Activated CD4-positive, alpha-beta T cell treated with anti-CD3 and anti-CD28 coated beads, Interleukin-2, amount 10 ng/mL, durations not matched to agents 7 days and 5 days (primary cell): ENCODE measurements around the gene KLHL7. TPM values are rescaled to one million over a fixed set of nuclear protein-coding genes. Genes with fewer than 3 reads are reported as not detected.

ENCODE experiments used
- CTCF ChIA-PET: fragments of 350-600 bp; sonication (Branson Sonifier 250); formaldehyde crosslinking; loops from one replicate; lab custom pipeline; 2021; ENCODE audit warnings: antibody characterized with exemption; lab: Charles Lee
- POLR2A ChIA-PET: fragments of 350-600 bp; sonication (Branson Sonifier 250); formaldehyde crosslinking; loops from one replicate; lab custom pipeline; 2021; ENCODE audit warnings: antibody characterized with exemption; lab: Charles Lee
- DNase-seq: peaks from one replicate; pipeline ENCODE4 v3.0.0-alpha.2; 2020
- H3K27ac Mint-ChIP-seq: one replicate; pipeline ENCODE4 v1.8.0; 2021; ENCODE audit warnings: mild to moderate bottlenecking, moderate library complexity, mixed read lengths
- H3K27me3 Mint-ChIP-seq: one replicate; pipeline ENCODE4 v1.8.0; 2021; ENCODE audit warnings: mixed read lengths
- H3K36me3 Mint-ChIP-seq: one replicate; pipeline ENCODE4 v1.8.0; 2021; ENCODE audit warnings: low read depth, mixed read lengths
- H3K4me1 Mint-ChIP-seq: one replicate; pipeline ENCODE4 v1.8.0; 2021; ENCODE audit warnings: mixed read lengths
- H3K4me3 Mint-ChIP-seq: one replicate; pipeline ENCODE4 v1.8.0; 2021; ENCODE audit warnings: mild to moderate bottlenecking, moderate library complexity, mixed read lengths
- H3K9me3 Mint-ChIP-seq: one replicate; pipeline ENCODE4 v1.8.0; 2021; ENCODE audit warnings: mixed read lengths
- total RNA-seq, 2 experiments: library from RNA; stranded (reverse); gene quantifications; one replicate each; pipeline ENCODE4 v1.2.3, GENCODE V29; 2021

KLHL7 gene
- total RNA-seq = 10 to 100 TPM; 16.5 to 16.7 TPM

DNA sequence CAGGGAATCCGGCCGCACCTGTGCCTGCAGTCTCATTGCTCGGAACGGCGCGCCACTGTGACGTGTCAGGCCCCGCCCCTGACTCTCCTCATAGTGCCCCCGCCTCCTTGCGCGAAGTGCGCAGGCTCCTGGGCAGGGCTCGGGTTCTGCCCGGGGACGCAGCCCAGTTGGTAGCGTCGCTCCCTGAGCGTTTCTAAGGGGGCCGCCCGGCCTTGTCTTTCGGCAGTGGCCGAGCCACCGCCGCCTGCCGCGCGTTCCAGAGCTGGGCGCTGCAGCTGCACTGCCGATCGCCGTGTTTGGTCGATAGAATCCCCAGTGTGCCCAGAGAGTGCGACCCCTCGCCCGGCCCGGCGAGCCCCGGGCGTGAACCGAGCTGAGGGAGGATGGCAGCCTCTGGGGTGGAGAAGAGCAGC, at the start of gene KLHL7:
KLHL7 (plus strand) TSS at position 142 of the 413 bp plus-strand sequence; CDS start at position 384, 242 bp downstream.
- Mint-ChIP-seq H3K27me3 (no peaks in the 10 kb centered on the region), H3K36me3 (peaks cover 3% of the 10 kb centered on the region), H3K27ac (peak within 1 kb of the TSS; percentile 98), H3K9me3 (no peaks in the 10 kb centered on the region), H3K4me3 (peak within 1 kb of the TSS; percentile 99), H3K4me1 (peaks cover 29% of the 10 kb centered on the region)
- DNase-seq = peak; percentile 97
- ChIA-PET POLR2A (interaction anchor here (0.6 to 0.9 kb wide), 2 partner anchors 39 to 57 kb away, joined by 3 to 7 read pairs; no protein-coding TSS in a partner anchor), CTCF (interaction anchor here (0.6 to 1.8 kb wide), 7 partner anchors 9 to 489 kb away, joined by 3 to 6 read pairs (median 4); no protein-coding TSS in a partner anchor)

- H3K27ac Mint-ChIP-seq = no peak overlapping the region
- CTCF ChIA-PET = no interaction called here
Observed at GRCh38 chr7:23058408-23059096, 47.0 kb upstream of the KLHL7 start.

GRCh38 chr7:23061327-23061726, 44.3 kb upstream of the KLHL7 start:
- no peak for DNase-seq
- Mint-ChIP-seq H3K4me3 (no peak overlapping the region), H3K36me3 (no peaks in the 10 kb centered on the region), H3K4me1 (no peaks in the 10 kb centered on the region), H3K27me3 (no peaks in the 10 kb centered on the region), H3K27ac (no peak overlapping the region), H3K9me3 (no peaks in the 10 kb centered on the region)
- ChIA-PET CTCF (no interaction called here), POLR2A (no interaction called here)

More at GRCh38 chr7:23058408-23059096, 47.0 kb upstream of the KLHL7 start:
- H3K4me1 Mint-ChIP-seq = peaks cover 4% of the 10 kb centered on the region
- no peak overlapping the region for H3K4me3 Mint-ChIP-seq
- DNase-seq = no peak
- no peaks in the 10 kb centered on the region for H3K36me3 Mint-ChIP-seq
- H3K9me3 Mint-ChIP-seq = no peaks in the 10 kb centered on the region
- POLR2A ChIA-PET = interaction anchor here (0.6 kb wide), 1 partner anchor 212 kb away, joined by 3 read pairs; no protein-coding TSS in a partner anchor
- H3K27me3 Mint-ChIP-seq = no peaks in the 10 kb centered on the region

DNA sequence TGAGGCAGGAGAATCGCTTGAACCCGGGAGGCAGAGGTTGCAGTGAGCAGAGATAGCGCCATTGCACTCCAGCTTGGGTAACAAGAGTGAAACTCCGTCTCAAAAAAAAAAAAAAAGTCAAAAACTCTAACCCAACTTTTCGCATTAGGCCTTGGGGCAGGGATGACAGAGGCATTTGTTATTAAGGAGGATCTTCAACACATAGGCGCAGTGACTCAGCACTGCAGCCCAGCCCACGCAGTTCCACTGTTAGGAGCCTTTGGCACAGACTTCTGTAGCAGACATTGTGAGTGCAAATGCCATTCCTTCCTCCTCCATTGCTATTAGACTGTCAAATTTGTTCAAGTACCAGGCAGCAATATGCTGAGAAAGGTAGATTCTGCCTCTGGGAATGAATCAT, 43.1 kb upstream of the KLHL7 start:
- no peaks in the 10 kb centered on the region for H3K4me1 Mint-ChIP-seq
- DNase-seq = no peak
- H3K27ac Mint-ChIP-seq = no peak overlapping the region
- CTCF ChIA-PET = no interaction called here
- no peaks in the 10 kb centered on the region for H3K27me3 Mint-ChIP-seq
- POLR2A ChIA-PET = no interaction called here
- no peak overlapping the region for H3K4me3 Mint-ChIP-seq
- H3K36me3 Mint-ChIP-seq = no peaks in the 10 kb centered on the region
- no peaks in the 10 kb centered on the region for H3K9me3 Mint-ChIP-seq

DNA sequence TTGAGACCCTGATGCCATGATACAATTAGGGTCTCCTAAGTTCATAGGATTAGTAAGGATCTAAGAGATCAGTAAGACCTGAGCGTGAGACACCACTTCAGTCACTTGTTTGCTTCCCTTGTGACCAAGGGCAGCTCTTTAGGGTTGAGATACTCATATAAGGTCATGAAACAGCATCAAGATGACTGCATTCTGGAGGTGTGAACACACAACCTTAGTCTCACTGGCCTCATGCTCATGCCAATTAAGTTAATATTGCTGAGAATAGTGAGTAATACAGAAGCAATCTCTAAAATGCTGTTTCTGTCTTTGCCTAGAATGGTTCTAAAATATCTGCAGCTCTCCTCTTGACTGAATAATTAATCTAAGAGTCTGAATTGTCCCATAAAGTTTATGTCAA, 39.6 kb upstream of the KLHL7 start:
- Mint-ChIP-seq H3K27ac (no peak overlapping the region), H3K4me3 (no peak overlapping the region), H3K9me3 (no peaks in the 10 kb centered on the region), H3K27me3 (peaks cover 2% of the 10 kb centered on the region), H3K36me3 (no peaks in the 10 kb centered on the region), H3K4me1 (no peaks in the 10 kb centered on the region)
- CTCF ChIA-PET = no interaction called here
- no peak for DNase-seq
- POLR2A ChIA-PET = no interaction called here

GRCh38 chr7:23067271-23067670, 38.3 kb upstream of the KLHL7 start:
- POLR2A ChIA-PET = no interaction called here
- H3K4me1 Mint-ChIP-seq = no peaks in the 10 kb centered on the region
- no peak overlapping the region for H3K4me3 Mint-ChIP-seq
- no peak overlapping the region for H3K27ac Mint-ChIP-seq
- H3K9me3 Mint-ChIP-seq = no peaks in the 10 kb centered on the region
- CTCF ChIA-PET = no interaction called here
- no peak for DNase-seq
- H3K27me3 Mint-ChIP-seq = peaks cover 4% of the 10 kb centered on the region
- H3K36me3 Mint-ChIP-seq = no peaks in the 10 kb centered on the region

- no peak for DNase-seq
- ChIA-PET CTCF (interaction anchor here (3.9 kb wide), 1 partner anchor 12 kb away, joined by 14 read pairs; no protein-coding TSS in a partner anchor), POLR2A (no interaction called here)
- Mint-ChIP-seq H3K9me3 (no peaks in the 10 kb centered on the region), H3K27ac (no peak overlapping the region), H3K27me3 (peaks cover 17% of the 10 kb centered on the region), H3K4me1 (no peaks in the 10 kb centered on the region), H3K4me3 (no peak overlapping the region), H3K36me3 (no peaks in the 10 kb centered on the region)
Observed at GRCh38 chr7:23072048-23072447, 33.5 kb upstream of the KLHL7 start.

DNA sequence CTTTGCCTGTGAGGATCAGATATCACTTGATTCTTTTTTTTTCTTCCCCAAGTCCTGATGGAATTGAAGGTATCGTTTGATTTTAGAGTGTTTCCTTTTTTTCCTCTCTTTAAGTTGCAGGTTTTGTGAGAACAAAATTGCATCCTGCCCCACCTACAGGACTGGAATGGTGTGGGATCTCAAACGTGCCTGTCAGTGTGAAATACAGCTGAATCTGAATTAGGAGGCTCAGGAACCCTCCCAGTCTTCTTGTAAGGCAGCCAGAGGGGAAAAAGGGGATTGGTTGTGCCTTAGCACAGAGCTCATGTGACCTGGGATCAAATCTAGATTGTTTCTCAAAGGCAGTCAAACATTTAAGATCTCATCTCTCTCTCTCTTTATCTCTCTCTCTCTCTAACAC, 32.7 kb upstream of the KLHL7 start:
- no peak overlapping the region for H3K4me3 Mint-ChIP-seq
- H3K9me3 Mint-ChIP-seq = no peaks in the 10 kb centered on the region
- ChIA-PET POLR2A (no interaction called here), CTCF (interaction anchor here (1.0 to 3.9 kb wide), 2 partner anchors 11 to 19 kb away, joined by 3 to 14 read pairs; no protein-coding TSS in a partner anchor)
- DNase-seq = no peak
- no peak overlapping the region for H3K27ac Mint-ChIP-seq
- peaks cover 24% of the 10 kb centered on the region for H3K27me3 Mint-ChIP-seq
- H3K4me1 Mint-ChIP-seq = no peaks in the 10 kb centered on the region
- H3K36me3 Mint-ChIP-seq = no peaks in the 10 kb centered on the region

DNA sequence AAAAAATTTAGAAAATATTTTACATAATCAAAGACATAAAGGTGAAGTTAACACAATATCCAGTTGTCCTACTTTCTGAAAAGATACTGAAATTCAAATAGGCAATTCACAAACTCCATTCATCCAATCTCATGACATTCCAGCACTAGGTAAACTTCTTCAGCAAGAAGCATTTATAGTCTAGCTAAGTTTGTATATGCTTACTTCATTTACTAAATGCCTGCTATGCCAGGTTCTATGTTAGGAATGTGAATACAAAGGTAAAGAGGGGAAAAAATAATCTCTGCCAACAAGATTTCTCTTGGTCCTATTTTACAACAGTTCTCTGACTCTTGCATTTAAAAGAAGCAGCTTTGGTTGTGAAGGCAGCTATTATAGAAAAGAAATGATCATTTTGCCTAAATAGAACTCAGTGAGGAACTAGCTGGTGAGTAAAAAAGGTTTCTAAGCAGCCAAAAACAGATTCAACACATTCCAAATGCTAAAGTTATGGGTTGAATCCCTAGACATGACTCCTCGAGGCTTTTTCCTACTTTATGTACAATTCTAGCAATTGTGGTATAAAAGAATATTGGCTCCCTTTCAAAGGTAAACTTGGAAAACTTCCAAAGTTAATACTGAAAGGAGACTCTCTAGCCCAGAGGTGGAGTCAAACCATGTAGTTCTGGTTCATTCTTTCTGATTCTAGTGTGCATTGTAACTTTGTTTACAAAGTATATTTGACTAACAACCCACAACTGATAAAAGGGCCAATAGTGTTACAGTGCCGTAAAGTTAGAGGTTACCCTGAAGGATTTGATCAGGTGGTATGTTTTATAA, 30.9 kb upstream of the KLHL7 start:
- DNase-seq = no peak
- Mint-ChIP-seq H3K36me3 (no peaks in the 10 kb centered on the region), H3K27me3 (peaks cover 22% of the 10 kb centered on the region), H3K27ac (no peak overlapping the region), H3K4me1 (no peaks in the 10 kb centered on the region), H3K4me3 (no peak overlapping the region), H3K9me3 (no peaks in the 10 kb centered on the region)
- POLR2A ChIA-PET = no interaction called here
- CTCF ChIA-PET = interaction anchor here (3.9 kb wide), 1 partner anchor 9 kb away, joined by 14 read pairs; no protein-coding TSS in a partner anchor

GRCh38 chr7:23075571-23075970, 30.0 kb upstream of the KLHL7 start:
- ChIA-PET POLR2A (no interaction called here), CTCF (interaction anchor here (0.6 to 3.9 kb wide), 3 partner anchors 8 to 95 kb away, joined by 3 to 14 read pairs (median 3); no protein-coding TSS in a partner anchor)
- H3K4me1 Mint-ChIP-seq = no peaks in the 10 kb centered on the region
- no peaks in the 10 kb centered on the region for H3K9me3 Mint-ChIP-seq
- DNase-seq = no peak
- H3K36me3 Mint-ChIP-seq = no peaks in the 10 kb centered on the region
- no peak overlapping the region for H3K4me3 Mint-ChIP-seq
- H3K27me3 Mint-ChIP-seq = peaks cover 22% of the 10 kb centered on the region
- no peak overlapping the region for H3K27ac Mint-ChIP-seq

DNA sequence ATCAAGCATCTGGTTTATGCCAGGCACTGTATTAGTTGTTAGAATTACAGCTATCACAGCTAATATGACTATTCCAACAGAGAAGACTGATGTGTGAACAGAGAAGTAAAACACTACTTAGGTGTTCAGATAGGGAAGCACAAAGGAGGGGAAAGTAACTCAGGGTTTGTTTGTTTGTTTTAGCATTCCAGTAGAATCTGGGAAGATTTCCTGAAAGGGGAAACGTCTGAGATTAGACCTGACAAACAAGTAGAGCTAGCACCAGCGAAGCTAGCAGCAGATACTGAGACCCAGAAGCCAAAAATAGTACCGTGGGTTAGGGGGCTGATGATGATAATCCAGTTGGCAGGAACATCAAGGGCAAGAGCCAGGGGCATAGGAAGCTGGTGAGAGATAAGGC, 28.8 kb upstream of the KLHL7 start:
- peaks cover 22% of the 10 kb centered on the region for H3K27me3 Mint-ChIP-seq
- no peaks in the 10 kb centered on the region for H3K36me3 Mint-ChIP-seq
- CTCF ChIA-PET = no interaction called here

DNA sequence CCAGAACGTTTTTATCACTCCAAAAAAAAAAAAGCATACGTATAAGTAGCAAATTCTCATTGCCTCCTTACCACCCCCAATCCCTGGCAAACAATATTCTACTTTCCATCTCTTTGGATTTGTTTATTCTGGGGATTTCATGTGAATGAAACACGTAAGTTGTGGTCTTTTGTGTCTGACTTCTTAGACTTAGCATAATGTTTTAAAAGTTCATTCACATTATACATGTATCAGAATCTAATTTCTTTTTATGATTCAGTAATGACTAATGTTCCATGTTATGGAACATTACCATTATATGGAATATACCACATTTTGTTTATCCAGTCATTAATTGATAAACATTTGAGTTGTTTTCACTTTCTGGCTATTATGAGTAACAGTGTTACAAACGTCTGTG, 12.5 kb upstream of the KLHL7 start:
- Mint-ChIP-seq H3K27me3 (no peaks in the 10 kb centered on the region), H3K4me1 (no peaks in the 10 kb centered on the region), H3K9me3 (peaks cover 2% of the 10 kb centered on the region), H3K36me3 (no peaks in the 10 kb centered on the region), H3K4me3 (no peak overlapping the region), H3K27ac (no peak overlapping the region)
- POLR2A ChIA-PET = no interaction called here
- no peak for DNase-seq
- CTCF ChIA-PET = no interaction called here

More for the DNA sequence above, 28.8 kb upstream of the KLHL7 start:
- Mint-ChIP-seq H3K4me3 (no peak overlapping the region), H3K4me1 (no peaks in the 10 kb centered on the region), H3K9me3 (no peaks in the 10 kb centered on the region), H3K27ac (no peak overlapping the region)
- POLR2A ChIA-PET = no interaction called here
- no peak for DNase-seq

- no peak for DNase-seq
- H3K4me1 Mint-ChIP-seq = no peaks in the 10 kb centered on the region
Observed at GRCh38 chr7:23093546-23093945, 12.0 kb upstream of the KLHL7 start.

More at GRCh38 chr7:23093546-23093945, 12.0 kb upstream of the KLHL7 start:
- H3K27ac Mint-ChIP-seq = no peak overlapping the region
- H3K9me3 Mint-ChIP-seq = peaks cover 2% of the 10 kb centered on the region
- H3K36me3 Mint-ChIP-seq = no peaks in the 10 kb centered on the region
- ChIA-PET POLR2A (no interaction called here), CTCF (no interaction called here)
- no peak overlapping the region for H3K4me3 Mint-ChIP-seq
- H3K27me3 Mint-ChIP-seq = no peaks in the 10 kb centered on the region
